ENCODE data around the gene LIPJ.

DNA sequence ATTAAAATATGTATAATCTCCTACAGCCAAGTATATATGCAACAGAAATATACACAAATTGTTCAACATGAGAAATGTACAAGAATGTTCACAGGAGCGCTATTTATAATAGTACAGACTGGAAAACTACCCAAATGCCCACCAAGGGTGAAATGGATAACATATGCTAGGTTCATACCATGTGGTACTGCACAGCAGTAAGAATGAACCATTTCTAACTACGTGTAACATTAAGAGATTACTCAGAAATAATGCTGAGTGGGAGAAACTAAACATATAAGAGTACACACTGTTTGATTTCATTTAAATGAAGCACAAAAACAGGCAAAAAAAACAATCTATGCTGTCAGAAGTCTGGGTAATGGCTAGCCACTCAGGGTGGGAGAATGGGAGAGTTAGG is 49.2 kb upstream of the LIPJ start:
- TF ChIP-seq POLR2AphosphoS5 (IDR thresholded peaks at IDR 0.05; ENCODE audit: low read depth, low read length) (no peak), SIN3A (IDR thresholded peaks at IDR 0.05; ENCODE audit: borderline replicate concordance, insufficient read depth, low read length) (no peak), FOXP2 (optimal IDR thresholded peaks at IDR 0.05; ENCODE audit: borderline replicate concordance, extremely low read depth, extremely low read length, insufficient read depth) (no peak), TAF1 (IDR thresholded peaks at IDR 0.05; ENCODE audit: borderline replicate concordance, insufficient read depth, low read length) (no peak)
- TF ChIP-seq, protein P1, sequence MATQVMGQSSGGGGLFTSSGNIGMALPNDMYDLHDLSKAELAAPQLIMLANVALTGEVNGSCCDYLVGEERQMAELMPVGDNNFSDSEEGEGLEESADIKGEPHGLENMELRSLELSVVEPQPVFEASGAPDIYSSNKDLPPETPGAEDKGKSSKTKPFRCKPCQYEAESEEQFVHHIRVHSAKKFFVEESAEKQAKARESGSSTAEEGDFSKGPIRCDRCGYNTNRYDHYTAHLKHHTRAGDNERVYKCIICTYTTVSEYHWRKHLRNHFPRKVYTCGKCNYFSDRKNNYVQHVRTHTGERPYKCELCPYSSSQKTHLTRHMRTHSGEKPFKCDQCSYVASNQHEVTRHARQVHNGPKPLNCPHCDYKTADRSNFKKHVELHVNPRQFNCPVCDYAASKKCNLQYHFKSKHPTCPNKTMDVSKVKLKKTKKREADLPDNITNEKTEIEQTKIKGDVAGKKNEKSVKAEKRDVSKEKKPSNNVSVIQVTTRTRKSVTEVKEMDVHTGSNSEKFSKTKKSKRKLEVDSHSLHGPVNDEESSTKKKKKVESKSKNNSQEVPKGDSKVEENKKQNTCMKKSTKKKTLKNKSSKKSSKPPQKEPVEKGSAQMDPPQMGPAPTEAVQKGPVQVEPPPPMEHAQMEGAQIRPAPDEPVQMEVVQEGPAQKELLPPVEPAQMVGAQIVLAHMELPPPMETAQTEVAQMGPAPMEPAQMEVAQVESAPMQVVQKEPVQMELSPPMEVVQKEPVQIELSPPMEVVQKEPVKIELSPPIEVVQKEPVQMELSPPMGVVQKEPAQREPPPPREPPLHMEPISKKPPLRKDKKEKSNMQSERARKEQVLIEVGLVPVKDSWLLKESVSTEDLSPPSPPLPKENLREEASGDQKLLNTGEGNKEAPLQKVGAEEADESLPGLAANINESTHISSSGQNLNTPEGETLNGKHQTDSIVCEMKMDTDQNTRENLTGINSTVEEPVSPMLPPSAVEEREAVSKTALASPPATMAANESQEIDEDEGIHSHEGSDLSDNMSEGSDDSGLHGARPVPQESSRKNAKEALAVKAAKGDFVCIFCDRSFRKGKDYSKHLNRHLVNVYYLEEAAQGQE (IDR thresholded peaks at IDR 0.05; ENCODE audit: insufficient read depth in 1 of 2, low read depth in 2 of 2, low read length in 2 of 2) = no peak
